WI38 (cell line): Measurements from ENCODE around the gene PTGIS.

ENCODE experiments used
- H3K4me3 ChIP-seq: 2 replicates; pipeline ENCODE4 v1.5.1; 2011; ENCODE audit warnings: low read depth, mild to moderate bottlenecking, control low read depth, low read length
- TF ChIP-seq, protein P1 (sequence below): IDR thresholded peaks from 2 replicates; pipeline ENCODE4 v1.5.1; 2012; ENCODE audit warnings: low read depth, mild to moderate bottlenecking, control low read depth, low read length

The PTGIS gene

DNA sequence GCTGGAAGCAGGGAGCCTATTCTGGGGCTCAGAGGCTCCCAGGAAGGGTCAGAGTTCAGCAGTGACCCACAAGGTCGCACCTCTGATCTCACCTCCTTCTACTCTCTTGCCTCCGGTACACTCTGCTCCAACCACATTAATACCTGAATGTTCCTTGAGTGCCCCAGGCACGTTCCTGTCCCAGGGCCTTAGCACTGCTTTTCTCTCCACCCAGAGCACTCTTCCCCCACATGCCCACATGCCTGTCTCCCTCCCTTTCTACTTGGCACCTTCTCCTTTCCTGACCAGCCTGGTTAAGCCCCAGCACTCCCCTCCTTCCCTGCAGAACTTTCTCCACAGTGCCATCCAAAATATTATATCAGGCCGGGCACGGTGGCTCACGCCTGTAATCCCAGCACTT lies 98.9 kb downstream of the PTGIS start:
- TF ChIP-seq, protein P1, sequence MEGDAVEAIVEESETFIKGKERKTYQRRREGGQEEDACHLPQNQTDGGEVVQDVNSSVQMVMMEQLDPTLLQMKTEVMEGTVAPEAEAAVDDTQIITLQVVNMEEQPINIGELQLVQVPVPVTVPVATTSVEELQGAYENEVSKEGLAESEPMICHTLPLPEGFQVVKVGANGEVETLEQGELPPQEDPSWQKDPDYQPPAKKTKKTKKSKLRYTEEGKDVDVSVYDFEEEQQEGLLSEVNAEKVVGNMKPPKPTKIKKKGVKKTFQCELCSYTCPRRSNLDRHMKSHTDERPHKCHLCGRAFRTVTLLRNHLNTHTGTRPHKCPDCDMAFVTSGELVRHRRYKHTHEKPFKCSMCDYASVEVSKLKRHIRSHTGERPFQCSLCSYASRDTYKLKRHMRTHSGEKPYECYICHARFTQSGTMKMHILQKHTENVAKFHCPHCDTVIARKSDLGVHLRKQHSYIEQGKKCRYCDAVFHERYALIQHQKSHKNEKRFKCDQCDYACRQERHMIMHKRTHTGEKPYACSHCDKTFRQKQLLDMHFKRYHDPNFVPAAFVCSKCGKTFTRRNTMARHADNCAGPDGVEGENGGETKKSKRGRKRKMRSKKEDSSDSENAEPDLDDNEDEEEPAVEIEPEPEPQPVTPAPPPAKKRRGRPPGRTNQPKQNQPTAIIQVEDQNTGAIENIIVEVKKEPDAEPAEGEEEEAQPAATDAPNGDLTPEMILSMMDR: no peak
- H3K4me3 ChIP-seq: no peak overlapping the region

- no peak overlapping the region for H3K4me3 ChIP-seq
- TF ChIP-seq, protein P1: no peak
These were observed 99.5 kb downstream of the PTGIS start for GRCh38 chr20:49468412-49468811.

DNA sequence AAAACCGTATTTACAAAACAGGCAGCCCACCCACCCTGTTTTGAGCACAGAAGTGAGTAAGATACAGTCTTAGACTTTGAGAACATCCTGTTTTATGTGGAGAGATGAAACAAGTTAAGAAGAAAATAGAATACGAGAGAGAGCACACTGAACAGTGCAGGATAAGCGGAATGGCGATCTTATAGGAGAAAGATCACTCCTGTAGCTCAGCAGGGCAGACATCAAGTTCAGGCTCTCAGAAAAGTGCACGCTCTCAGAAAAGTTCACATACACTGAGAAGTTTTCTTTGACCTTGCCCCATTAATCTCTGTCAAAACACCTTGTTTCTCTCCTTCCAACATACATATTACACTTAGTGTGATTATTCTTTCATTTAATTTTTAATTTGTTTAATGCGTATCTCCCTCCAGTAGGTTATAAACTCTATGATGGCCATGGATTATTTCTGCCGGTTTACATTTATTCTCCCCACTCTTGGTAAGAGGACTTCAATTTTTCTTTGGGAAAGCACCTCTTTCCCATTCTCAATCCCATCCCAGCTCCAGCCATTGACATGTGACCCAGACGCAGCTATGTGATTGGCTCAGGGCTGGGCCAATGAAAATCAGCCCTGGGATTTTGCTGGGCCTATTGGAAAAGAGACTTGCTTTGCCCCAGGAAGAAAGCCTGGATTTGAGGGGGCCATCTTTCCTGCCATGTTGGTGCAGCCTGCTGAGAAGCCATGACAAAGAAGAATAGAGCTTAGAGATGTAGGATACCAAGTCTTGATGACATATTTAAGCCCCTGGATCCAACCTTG lies 101.6 kb downstream of the PTGIS start:
- H3K4me3 ChIP-seq: no peak overlapping the region
- TF ChIP-seq, protein P1: no peak

- H3K4me3 ChIP-seq: no peak overlapping the region
- TF ChIP-seq, protein P1: no peak
These were observed 103.4 kb downstream of the PTGIS start for GRCh38 chr20:49464556-49464955.

- H3K4me3 ChIP-seq: no peak overlapping the region
- TF ChIP-seq, protein P1: no peak
These were observed 105.3 kb downstream of the PTGIS start for GRCh38 chr20:49462626-49463025.

GRCh38 chr20:49461894-49462620 lies 105.9 kb downstream of the PTGIS start:
- H3K4me3 ChIP-seq: no peak overlapping the region
- TF ChIP-seq, protein P1: no peak

DNA sequence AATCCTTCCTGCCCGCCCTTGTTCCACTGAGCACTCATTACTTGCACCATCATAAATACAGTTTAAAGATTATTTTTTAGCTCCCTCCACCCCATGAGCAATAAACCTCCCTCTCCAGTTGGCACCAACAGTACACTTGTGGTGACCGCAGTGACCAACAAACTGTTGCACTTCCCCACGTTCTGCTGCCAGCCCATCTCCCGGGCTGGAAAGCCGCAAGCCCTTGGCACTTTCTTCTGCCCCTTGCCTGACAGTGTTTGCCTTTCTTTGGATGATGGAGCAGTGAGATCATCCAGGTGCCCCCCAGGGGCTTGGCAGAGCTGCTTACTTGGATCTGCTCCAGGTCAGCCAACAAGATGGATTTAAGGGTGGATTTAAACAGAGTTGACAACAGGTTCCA lies 107.0 kb downstream of the PTGIS start:
- TF ChIP-seq, protein P1: no peak
- H3K4me3 ChIP-seq: no peak overlapping the region
